Neural cell (in vitro differentiated cells): ENCODE data around the gene SLC11A1. TPM values are rescaled to one million over a fixed set of nuclear protein-coding genes. Genes with fewer than 3 reads are reported as not detected.

Experiments used
- H2AFZ ChIP-seq: fragments of 200-600, 300-800 bp; sonication (generic), shearing (Covaris generic); 2 replicates; pipeline ENCODE4 v1.6.0; 2014; ENCODE audit warnings: low read depth, mild to moderate bottlenecking, antibody characterized with exemption, low read length, moderate library complexity
- H3F3A ChIP-seq: fragments of 200-600 bp; shearing (Covaris generic); 2 replicates; pipeline ENCODE4 v1.6.1; 2016; ENCODE audit warnings: mild to moderate bottlenecking, moderate library complexity, mixed read lengths, antibody characterized with exemption, low read length; ENCODE audit not compliant: insufficient read depth, poor library complexity, severe bottlenecking
- H3K27ac ChIP-seq: fragments of 200-600, 300-800 bp; sonication (generic), shearing (Covaris generic); 2 replicates; pipeline ENCODE4 v1.5.1; 2014; ENCODE audit warnings: mild to moderate bottlenecking, low read length, moderate library complexity
- H3K27me3 ChIP-seq: fragments of 300-800, 200-600 bp; sonication (generic), shearing (Covaris generic); 2 replicates; pipeline ENCODE4 v1.6.0; 2014; ENCODE audit warnings: mild to moderate bottlenecking, low read depth, low read length, moderate library complexity; ENCODE audit not compliant: insufficient read depth
- H3K36me3 ChIP-seq: fragments of 300-800, 200-600 bp; sonication (generic), shearing (Covaris generic); 2 replicates; pipeline ENCODE4 v1.5.1; 2014; ENCODE audit warnings: mild to moderate bottlenecking, antibody characterized with exemption, low read length, moderate library complexity; ENCODE audit not compliant: insufficient read depth
- H3K4me2 ChIP-seq: fragments of 300-800, 200-600 bp; sonication (generic), shearing (Covaris generic); 2 replicates; pipeline ENCODE4 v1.6.0; 2014; ENCODE audit warnings: mild to moderate bottlenecking, low read length
- H3K4me3 ChIP-seq: fragments of 300-800, 200-600 bp; sonication (generic), shearing (Covaris generic); 2 replicates; pipeline ENCODE4 v1.5.1; 2014; ENCODE audit warnings: mild to moderate bottlenecking, low read length, moderate library complexity
- H3K79me2 ChIP-seq: fragments of 200-600 bp; shearing (Covaris generic); replicated peaks from 2 replicates; pipeline ENCODE4 v1.6.0; 2014; ENCODE audit warnings: mild to moderate bottlenecking, low read length, moderate library complexity; ENCODE audit not compliant: insufficient read depth
- H3K9ac ChIP-seq: fragments of 300-800, 200-600 bp; sonication (generic), shearing (Covaris generic); 2 replicates; pipeline ENCODE4 v1.6.1; 2016; ENCODE audit warnings: mild to moderate bottlenecking, low read length, mixed read lengths
- H3K9me2 ChIP-seq: fragments of 200-600 bp; shearing (Covaris generic); 2 replicates; pipeline ENCODE4 v1.6.1; 2016; ENCODE audit warnings: mild to moderate bottlenecking, low read length, mixed read lengths; ENCODE audit not compliant: insufficient read depth
- H3K9me3 ChIP-seq: fragments of 200-600, 300-800 bp; sonication (generic), shearing (Covaris generic); 2 replicates; pipeline ENCODE4 v1.6.1; 2016; ENCODE audit warnings: mild to moderate bottlenecking, mixed run types, low read length, moderate library complexity, mixed read lengths
- H4K20me1 ChIP-seq: fragments of 200-600 bp; shearing (Covaris generic); 2 replicates; pipeline ENCODE4 v1.6.1; 2016; ENCODE audit warnings: mild to moderate bottlenecking, mixed run types; ENCODE audit not compliant: insufficient read depth
- CTCF ChIP-seq: fragments of 450-650 bp; IDR thresholded peaks from 2 replicates; pipeline ENCODE4 v1.5.1; 2014; ENCODE audit warnings: antibody characterized with exemption, mild to moderate bottlenecking, moderate library complexity; ENCODE audit not compliant: poor library complexity, severe bottlenecking
- EP300 ChIP-seq: fragments of 450-650 bp; conservative IDR thresholded peaks from 2 replicates; pipeline ENCODE4 v1.6.1; 2014; ENCODE audit warnings: antibody characterized with exemption, mild to moderate bottlenecking, moderate library complexity; ENCODE audit not compliant: poor library complexity, severe bottlenecking
- EZH2 ChIP-seq: fragments of 200-600, 300-800 bp; shearing (Covaris generic), sonication (generic); IDR thresholded peaks from 2 replicates; pipeline ENCODE4 v1.6.1; 2014; ENCODE audit warnings: antibody characterized with exemption, low read length, borderline replicate concordance, mild to moderate bottlenecking; ENCODE audit not compliant: insufficient read depth, poor library complexity, severe bottlenecking
- MXI1 ChIP-seq: fragments of 450-650 bp; conservative IDR thresholded peaks from 2 replicates; pipeline ENCODE4 v1.6.1; 2014; ENCODE audit warnings: antibody characterized with exemption, mild to moderate bottlenecking; ENCODE audit not compliant: poor library complexity, severe bottlenecking
- POLR2AphosphoS5 ChIP-seq: IDR thresholded peaks from 2 replicates; pipeline ENCODE4 v1.6.1; 2012
- RAD21 ChIP-seq: fragments of 450-650 bp; conservative IDR thresholded peaks from 2 replicates; pipeline ENCODE4 v1.6.1; 2014; ENCODE audit warnings: antibody characterized with exemption, mild to moderate bottlenecking, moderate library complexity
- REST ChIP-seq: IDR thresholded peaks from 2 replicates; pipeline ENCODE4 v1.6.1; 2012; ENCODE audit warnings: borderline replicate concordance
- SMC3 ChIP-seq: fragments of 450-650 bp; conservative IDR thresholded peaks from 2 replicates; pipeline ENCODE4 v1.6.1; 2014; ENCODE audit warnings: antibody characterized with exemption, mild to moderate bottlenecking, moderate library complexity; ENCODE audit not compliant: poor library complexity
- TAF1 ChIP-seq: IDR thresholded peaks from 2 replicates; pipeline ENCODE4 v1.6.1; 2012; ENCODE audit warnings: low read depth
- polyA plus RNA-seq: library from polyadenylated mRNA; depleted of rRNA; stranded (reverse); fragments of >200 nt; gene quantifications from 2 replicates; pipeline ENCODE4 v1.2.3, GENCODE V29; 2014

SLC11A1 gene
- polyA plus RNA-seq, 1 donor from 2014 or later, result not detected

- Histone ChIP-seq H3K27ac (no peak overlapping the region), H3K4me2 (no peak overlapping the region)
Observed at GRCh38 chr2:218368621-218369153, 13.4 kb upstream of the SLC11A1 start.

DNA sequence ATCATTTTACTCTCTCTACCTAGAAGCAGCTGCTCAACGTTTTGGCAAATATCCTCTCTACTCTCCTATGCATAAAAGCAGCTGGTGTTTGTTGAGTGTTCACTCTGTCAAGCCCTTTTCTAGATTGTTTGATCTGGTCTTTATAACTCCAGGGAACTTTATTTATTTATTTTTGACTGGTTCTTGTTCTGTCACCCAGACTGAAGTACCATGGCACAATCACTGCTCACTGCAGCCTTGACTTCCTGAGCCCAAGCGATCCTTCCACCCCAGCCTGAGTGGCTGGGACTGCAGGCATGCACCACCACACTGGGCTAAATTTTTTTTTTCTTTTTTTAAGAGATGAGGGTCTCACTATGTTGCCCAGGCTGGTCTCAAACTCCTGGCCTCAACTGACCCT is 12.7 kb upstream of the SLC11A1 start:
- Histone ChIP-seq H3K9me3 (no peaks in the 10 kb centered on the region), H3F3A (no peaks in the 10 kb centered on the region), H3K4me3 (no peak overlapping the region), H3K9ac (no peak overlapping the region), H2AFZ (no peak overlapping the region), H3K79me2 (no peaks in the 10 kb centered on the region), H3K9me2 (no peaks in the 10 kb centered on the region), H3K27me3 (peaks cover 9% of the 10 kb centered on the region), H3K4me2 (no peak overlapping the region), H4K20me1 (no peaks in the 10 kb centered on the region), H3K36me3 (no peaks in the 10 kb centered on the region), H3K27ac (no peak overlapping the region)
- TF ChIP-seq CTCF (no peak), EP300 (no peak), REST (no peak)

More at GRCh38 chr2:218368621-218369153, 13.4 kb upstream of the SLC11A1 start:
- Histone ChIP-seq H2AFZ (no peak overlapping the region), H3K9me2 (no peaks in the 10 kb centered on the region), H3K36me3 (no peaks in the 10 kb centered on the region), H4K20me1 (no peaks in the 10 kb centered on the region), H3K4me3 (no peak overlapping the region), H3K9ac (no peak overlapping the region), H3K9me3 (no peaks in the 10 kb centered on the region), H3K79me2 (no peaks in the 10 kb centered on the region), H3K27me3 (peaks cover 9% of the 10 kb centered on the region), H3F3A (no peaks in the 10 kb centered on the region)
- no peak for TF ChIP-seq SMC3
- TF ChIP-seq TAF1, result no peak
- no peak for TF ChIP-seq MXI1
- no peak for TF ChIP-seq EZH2
- no peak for TF ChIP-seq CTCF
- TF ChIP-seq EP300, result no peak
- no peak for TF ChIP-seq RAD21
- no peak for TF ChIP-seq POLR2AphosphoS5
- no peak for TF ChIP-seq REST
